Measurements from ENCODE around the gene SEC61B. TPM values are rescaled to one million over a fixed set of nuclear protein-coding genes. Genes with fewer than 3 reads are reported as not detected.
A peak's percentile ranks its signal among the peaks of the same experiment; 100 is the strongest.

The SEC61B gene
- total and polyA plus RNA-seq, 3 experiments from 2014 or later = 195 to 433 (median 202) TPM

DNA sequence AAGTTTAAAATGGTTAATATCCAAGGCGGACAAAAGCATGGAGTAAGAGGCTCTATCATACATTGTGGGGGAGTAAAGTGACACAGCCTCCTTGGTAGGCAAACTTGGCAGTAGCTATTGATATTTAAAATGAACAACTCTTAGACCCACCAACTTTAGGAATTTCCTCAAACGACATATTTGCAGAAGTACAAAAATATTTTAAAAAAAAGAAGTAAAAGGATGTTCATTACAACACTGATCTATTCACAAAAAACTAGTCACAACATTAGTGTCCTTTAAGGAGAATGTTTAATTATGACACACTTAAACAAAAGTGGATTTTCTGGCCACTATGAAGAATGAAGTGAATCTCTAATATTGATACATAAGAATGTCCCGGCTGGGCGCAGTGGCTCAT lies 2.1 kb upstream of the SEC61B start:
- H3K4me3 ChIP-seq (ENCODE audit: low read length) = no peak overlapping the region

DNA sequence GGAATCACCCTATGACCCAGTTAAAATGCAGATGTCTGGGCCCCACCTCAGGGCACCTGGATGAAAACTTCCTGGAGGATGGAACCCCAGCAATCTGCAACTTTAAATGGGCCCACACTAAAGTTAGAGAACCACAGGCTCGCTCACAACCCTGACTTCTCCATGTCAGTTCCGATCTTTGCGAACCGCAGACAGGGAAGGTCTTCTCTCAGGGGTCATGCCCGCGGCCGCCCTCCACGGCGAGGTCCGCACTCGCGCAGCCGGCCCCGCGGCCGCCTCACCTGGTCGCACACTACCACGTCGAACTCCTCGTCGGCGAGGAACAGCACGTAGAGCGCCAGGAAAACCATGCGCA lies 839 bp upstream of the SEC61B start:
- H3K9me3 Mint-ChIP-seq = no peaks in the 10 kb centered on the region
- no peak for DNase-seq
- CTCF ChIA-PET = interaction anchor here (1.9 to 3.3 kb wide), 2 partner anchors 11 to 36 kb away, joined by 13 to 14 read pairs; no protein-coding TSS in a partner anchor
- Histone ChIP-seq H3K27me3 (ENCODE audit: insufficient read depth, low read length, poor library complexity, severe bottlenecking) (no peaks in the 10 kb centered on the region), H3K36me3 (ENCODE audit: insufficient read depth, low read length) (peaks cover 23% of the 10 kb centered on the region), H3K4me1 (ENCODE audit: insufficient read depth, low read length) (peaks cover 40% of the 10 kb centered on the region), H3K9me3 (ENCODE audit: low read length) (no peaks in the 10 kb centered on the region), H3K27ac (ENCODE audit: low read depth, low read length) (peak overlapping the region; percentile 96), H3K4me3 (ENCODE audit: low read length) (peak overlapping the region; percentile 74)
- peaks cover 75 to 89% (median 86%) of the 10 kb centered on the region in 3 donors for H3K4me1 Mint-ChIP-seq
- peaks cover 0 to 3% of the 10 kb centered on the region in 2 donors for H3K27me3 Mint-ChIP-seq
- POLR2A ChIA-PET = interaction anchor here (2.1 kb wide), 1 partner anchor 117 kb away, joined by 6 read pairs; the partner anchor contains the start of gene TGFBR1
- peaks cover 0 to 65% (median 27%) of the 10 kb centered on the region in 3 donors for H3K36me3 Mint-ChIP-seq
- peak overlapping the region; percentile 77 to 100 (median 96) for H3K27ac Mint-ChIP-seq
- peak overlapping the region; percentile 91 to 100 (median 97) for H3K4me3 Mint-ChIP-seq

More for the DNA sequence above, 2.1 kb upstream of the SEC61B start:
- Mint-ChIP-seq H3K9me3 (no peaks in the 10 kb centered on the region), H3K36me3 (peaks cover 3 to 62% (median 29%) of the 10 kb centered on the region in 3 donors), H3K27ac (peak overlapping the region in 7 of 8 donors; percentile 23 to 100 (median 84)), H3K4me1 (peaks cover 69 to 87% (median 84%) of the 10 kb centered on the region in 3 donors), H3K27me3 (peaks cover 0 to 3% of the 10 kb centered on the region in 2 donors), H3K4me3 (peak overlapping the region; percentile 30 to 98 (median 83))
- no peak for DNase-seq
- no peak overlapping the region for H3K27ac ChIP-seq (ENCODE audit: low read depth, low read length)
- no peaks in the 10 kb centered on the region for H3K9me3 ChIP-seq (ENCODE audit: low read length)
- ChIA-PET POLR2A (interaction anchor here (0.6 kb wide), 1 partner anchor 496 kb away, joined by 3 read pairs; no protein-coding TSS in a partner anchor), CTCF (no interaction called here)
- H3K36me3 ChIP-seq (ENCODE audit: insufficient read depth, low read length) = peaks cover 19% of the 10 kb centered on the region
- no peaks in the 10 kb centered on the region for H3K27me3 ChIP-seq (ENCODE audit: insufficient read depth, low read length, poor library complexity, severe bottlenecking)
- H3K4me1 ChIP-seq (ENCODE audit: insufficient read depth, low read length) = peaks cover 40% of the 10 kb centered on the region

- ChIA-PET CTCF (interaction anchor here (0.7 to 3.3 kb wide), 7 partner anchors 9 to 375 kb away, joined by 3 to 14 read pairs (median 3); no protein-coding TSS in a partner anchor), POLR2A (interaction anchor here (0.7 to 2.1 kb wide), 2 partner anchors 9 to 118 kb away, joined by 3 to 6 read pairs; partner anchors contain the start of gene TGFBR1)
- H3K4me1 Mint-ChIP-seq = peaks cover 68 to 82% (median 75%) of the 10 kb centered on the region in 3 donors
- no peaks in the 10 kb centered on the region for H3K9me3 Mint-ChIP-seq
- H3K27me3 ChIP-seq (ENCODE audit: insufficient read depth, low read length, poor library complexity, severe bottlenecking) = no peaks in the 10 kb centered on the region
- peaks cover 40% of the 10 kb centered on the region for H3K4me1 ChIP-seq (ENCODE audit: insufficient read depth, low read length)
- no peaks in the 10 kb centered on the region for H3K9me3 ChIP-seq (ENCODE audit: low read length)
- DNase-seq = no peak
- H3K27ac ChIP-seq (ENCODE audit: low read depth, low read length) = peak overlapping the region; percentile 96
- H3K4me3 ChIP-seq (ENCODE audit: low read length) = peak overlapping the region; percentile 74
- peaks cover 25% of the 10 kb centered on the region for H3K36me3 ChIP-seq (ENCODE audit: insufficient read depth, low read length)
- H3K36me3 Mint-ChIP-seq = peaks cover 0 to 65% (median 27%) of the 10 kb centered on the region in 3 donors
- peaks cover 0 to 3% of the 10 kb centered on the region in 2 donors for H3K27me3 Mint-ChIP-seq
- H3K4me3 Mint-ChIP-seq = peak overlapping the region; percentile 94 to 100 (median 98)
- H3K27ac Mint-ChIP-seq = peak overlapping the region; percentile 98 to 100 (median 100)
Observed at GRCh38 chr9:99222416-99223270, 561 bp downstream of the SEC61B start.

DNA sequence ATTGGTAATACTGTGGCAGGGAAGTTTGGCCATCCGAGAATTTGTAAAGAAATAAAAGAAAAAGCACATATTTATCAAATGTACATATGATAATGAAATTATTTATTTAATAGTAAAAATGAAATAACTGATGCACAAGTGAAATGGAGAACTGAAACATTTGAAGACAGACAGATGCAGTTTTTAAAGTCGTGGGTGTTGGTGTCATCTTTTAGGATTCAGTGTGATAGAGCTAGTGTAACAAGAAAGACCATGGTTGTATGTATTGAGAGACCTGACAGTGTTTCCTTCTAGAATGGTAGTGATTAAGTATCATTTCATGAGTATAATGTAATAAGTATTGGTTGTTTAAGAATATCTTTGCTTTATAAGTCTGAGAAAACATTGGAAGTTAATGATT lies 2.4 kb downstream of the SEC61B start:
- H3K36me3 Mint-ChIP-seq = peaks cover 0 to 69% (median 26%) of the 10 kb centered on the region in 3 donors
- H3K9me3 ChIP-seq (ENCODE audit: low read length) = no peaks in the 10 kb centered on the region
- H3K9me3 Mint-ChIP-seq = no peaks in the 10 kb centered on the region
- ChIA-PET CTCF (no interaction called here), POLR2A (no interaction called here)
- DNase-seq = no peak
- peak overlapping the region in 7 of 8 donors; percentile 59 to 100 (median 80) for H3K27ac Mint-ChIP-seq
- no peaks in the 10 kb centered on the region for H3K27me3 ChIP-seq (ENCODE audit: insufficient read depth, low read length, poor library complexity, severe bottlenecking)
- H3K4me1 ChIP-seq (ENCODE audit: insufficient read depth, low read length) = peaks cover 36% of the 10 kb centered on the region
- peak overlapping the region in 6 of 7 donors; percentile 44 to 99 (median 97) for H3K4me3 Mint-ChIP-seq
- H3K4me1 Mint-ChIP-seq = peaks cover 63 to 73% (median 68%) of the 10 kb centered on the region in 3 donors
- H3K4me3 ChIP-seq (ENCODE audit: low read length) = no peak overlapping the region
- H3K27ac ChIP-seq (ENCODE audit: low read depth, low read length) = no peak overlapping the region
- peaks cover 0 to 3% of the 10 kb centered on the region in 2 donors for H3K27me3 Mint-ChIP-seq
- peaks cover 21% of the 10 kb centered on the region for H3K36me3 ChIP-seq (ENCODE audit: insufficient read depth, low read length)

DNA sequence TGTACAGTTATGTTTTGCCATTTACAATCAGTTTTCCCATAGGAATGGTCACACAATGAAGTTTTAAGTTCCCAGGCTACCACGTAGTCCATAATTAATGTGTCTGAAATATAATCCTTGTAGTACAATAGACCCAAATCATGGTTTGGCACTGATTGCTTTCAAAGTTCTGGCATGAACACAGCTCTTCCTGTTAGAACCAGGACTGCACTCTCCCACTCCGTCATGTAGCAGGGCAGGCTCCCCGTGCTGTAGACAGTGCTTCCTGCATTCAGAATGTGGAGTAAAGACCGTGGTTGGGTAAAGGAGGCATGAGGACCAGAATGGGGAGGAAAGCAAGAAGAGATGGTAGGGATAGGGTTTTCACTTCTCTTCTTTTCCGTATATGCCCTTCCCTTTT lies 4.0 kb downstream of the SEC61B start:
- peaks cover 20% of the 10 kb centered on the region for H3K4me1 ChIP-seq (ENCODE audit: insufficient read depth, low read length)
- no peak for DNase-seq
- H3K36me3 ChIP-seq (ENCODE audit: insufficient read depth, low read length) = peaks cover 27% of the 10 kb centered on the region
- H3K9me3 Mint-ChIP-seq = no peaks in the 10 kb centered on the region
- peaks cover 52 to 57% (median 52%) of the 10 kb centered on the region in 3 donors for H3K4me1 Mint-ChIP-seq
- H3K27me3 Mint-ChIP-seq = peaks cover 0 to 3% of the 10 kb centered on the region in 2 donors
- no peaks in the 10 kb centered on the region for H3K27me3 ChIP-seq (ENCODE audit: insufficient read depth, low read length, poor library complexity, severe bottlenecking)
- peaks cover 3 to 79% (median 25%) of the 10 kb centered on the region in 3 donors for H3K36me3 Mint-ChIP-seq
- no peak overlapping the region for H3K4me3 Mint-ChIP-seq
- no peak overlapping the region for H3K27ac ChIP-seq (ENCODE audit: low read depth, low read length)
- peak overlapping the region in 1 of 8 donors; percentile 43 for H3K27ac Mint-ChIP-seq
- CTCF ChIA-PET = no interaction called here
- no peaks in the 10 kb centered on the region for H3K9me3 ChIP-seq (ENCODE audit: low read length)
- no peak overlapping the region for H3K4me3 ChIP-seq (ENCODE audit: low read length)
- POLR2A ChIA-PET = no interaction called here

DNA sequence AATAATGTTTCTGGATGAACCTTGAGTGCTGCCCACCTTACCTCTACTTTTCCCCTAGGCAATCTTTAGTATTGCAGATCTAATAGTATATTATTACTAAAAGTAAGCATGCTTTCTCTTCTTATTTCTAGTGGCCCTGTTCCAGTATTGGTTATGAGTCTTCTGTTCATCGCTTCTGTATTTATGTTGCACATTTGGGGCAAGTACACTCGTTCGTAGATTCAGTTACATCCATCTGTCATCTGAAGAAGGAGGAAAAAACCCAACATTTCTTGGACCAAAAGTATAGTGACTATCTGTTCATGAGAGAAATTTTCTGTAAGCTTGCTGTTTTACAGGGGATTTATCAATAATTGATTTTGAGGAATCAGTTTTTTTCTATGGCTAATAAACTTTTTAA lies 8.1 kb downstream of the SEC61B start:
- Histone ChIP-seq H3K36me3 (ENCODE audit: insufficient read depth, low read length) (peaks cover 29% of the 10 kb centered on the region), H3K27ac (ENCODE audit: low read depth, low read length) (no peak overlapping the region), H3K4me3 (ENCODE audit: low read length) (no peak overlapping the region), H3K9me3 (ENCODE audit: low read length) (no peaks in the 10 kb centered on the region), H3K27me3 (ENCODE audit: insufficient read depth, low read length, poor library complexity, severe bottlenecking) (no peaks in the 10 kb centered on the region), H3K4me1 (ENCODE audit: insufficient read depth, low read length) (no peaks in the 10 kb centered on the region)
- Mint-ChIP-seq H3K9me3 (no peaks in the 10 kb centered on the region), H3K27me3 (no peaks in the 10 kb centered on the region), H3K36me3 (peaks cover 3 to 72% (median 22%) of the 10 kb centered on the region in 3 donors), H3K4me3 (no peak overlapping the region), H3K27ac (peak overlapping the region in 1 of 8 donors; percentile 36), H3K4me1 (peaks cover 21 to 24% (median 23%) of the 10 kb centered on the region in 3 donors)
- ChIA-PET CTCF (no interaction called here), POLR2A (no interaction called here)
- DNase-seq = no peak

DNA sequence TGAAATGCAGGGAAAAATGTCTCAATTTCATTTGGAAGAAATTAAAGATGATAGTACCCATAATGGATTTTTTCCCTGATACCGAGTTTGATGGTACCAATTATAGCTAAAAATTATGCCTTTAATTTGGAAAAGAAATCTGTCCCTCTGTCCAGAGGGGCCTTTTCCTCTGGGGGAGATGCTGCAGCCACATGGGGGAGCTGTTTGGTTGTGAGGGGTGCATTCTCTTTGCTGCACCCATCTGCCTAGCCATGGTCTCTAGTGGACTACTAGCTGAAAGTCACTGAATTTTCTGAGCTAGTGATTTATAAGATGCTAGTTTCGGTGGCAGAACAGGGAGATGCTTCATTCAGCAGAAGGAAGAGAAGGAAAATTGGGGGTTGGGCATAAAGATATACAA lies 9.6 kb downstream of the SEC61B start:
- H3K27me3 Mint-ChIP-seq = no peaks in the 10 kb centered on the region
- CTCF ChIA-PET = interaction anchor here (0.6 to 2.7 kb wide), 6 partner anchors 8 to 47 kb away, joined by 3 to 14 read pairs (median 4); partner anchors contain the start of genes ALG2 and SEC61B
- POLR2A ChIA-PET = interaction anchor here (0.7 kb wide), 1 partner anchor 10 kb away, joined by 3 read pairs; the partner anchor contains the start of genes ALG2 and SEC61B
- Histone ChIP-seq H3K4me1 (ENCODE audit: insufficient read depth, low read length) (no peaks in the 10 kb centered on the region), H3K9me3 (ENCODE audit: low read length) (no peaks in the 10 kb centered on the region), H3K27ac (ENCODE audit: low read depth, low read length) (no peak overlapping the region), H3K27me3 (ENCODE audit: insufficient read depth, low read length, poor library complexity, severe bottlenecking) (no peaks in the 10 kb centered on the region), H3K36me3 (ENCODE audit: insufficient read depth, low read length) (peaks cover 21% of the 10 kb centered on the region), H3K4me3 (ENCODE audit: low read length) (no peak overlapping the region)
- H3K27ac Mint-ChIP-seq = peak overlapping the region in 3 of 8 donors; percentile 18 to 77 (median 23)
- peaks cover 14 to 26% (median 15%) of the 10 kb centered on the region in 3 donors for H3K4me1 Mint-ChIP-seq
- H3K4me3 Mint-ChIP-seq = no peak overlapping the region
- H3K9me3 Mint-ChIP-seq = no peaks in the 10 kb centered on the region
- H3K36me3 Mint-ChIP-seq = peaks cover 3 to 57% (median 20%) of the 10 kb centered on the region in 3 donors
- DNase-seq = peak in 1 of 5 donors; percentile 49
